K562 (cell line): ENCODE data around the gene C11orf91. TPM values are rescaled to one million over a fixed set of nuclear protein-coding genes. Genes with fewer than 3 reads are reported as not detected.
A peak's percentile ranks its signal among the peaks of the same experiment; 100 is the strongest.

Experiments used
- ARID1B ChIP-seq: fragments of 450-650 bp; IDR thresholded peaks from 2 replicates; pipeline ENCODE4 v1.6.1; 2016; ENCODE audit warnings: antibody characterized with exemption, mild to moderate bottlenecking, inconsistent platforms
- CBX8 ChIP-seq: fragments of 200-600 bp; sonication (generic); IDR thresholded peaks from 2 replicates; pipeline ENCODE4 v1.6.1; 2012; ENCODE audit warnings: borderline replicate concordance, mixed run types, low read depth, mild to moderate bottlenecking, moderate library complexity, mixed read lengths, low read length, control low read depth, inconsistent platforms; ENCODE audit not compliant: poor library complexity, severe bottlenecking; ENCODE audit errors: extremely low read depth
- CCNT2 ChIP-seq: IDR thresholded peaks from 2 replicates; pipeline ENCODE4 v1.6.1; 2011; ENCODE audit warnings: borderline replicate concordance, low read depth, mild to moderate bottlenecking, moderate library complexity, mixed read lengths, low read length; ENCODE audit not compliant: insufficient read length; ENCODE audit errors: extremely low read depth
- CHD1 ChIP-seq: fragments of 200-600 bp; sonication (generic); IDR thresholded peaks from one replicate; pipeline ENCODE4 v1.6.1; 2012; ENCODE audit warnings: mild to moderate bottlenecking, moderate library complexity, low read length, inconsistent platforms
- EGR1 ChIP-seq: fragments of 450-650 bp; conservative IDR thresholded peaks from 2 replicates; pipeline ENCODE4 v1.6.1; 2017; ENCODE audit warnings: mild to moderate bottlenecking
- ETS2 ChIP-seq: IDR thresholded peaks from 2 replicates; pipeline ENCODE4 v1.6.1; 2016; ENCODE audit warnings: borderline replicate concordance, missing genetic modification characterization, mild to moderate bottlenecking, moderate library complexity, missing compliant biosample characterization; ENCODE audit not compliant: poor library complexity, severe bottlenecking
- KDM5B ChIP-seq: fragments of 200-600 bp; sonication (generic); IDR thresholded peaks from 2 replicates; pipeline ENCODE4 v1.6.1; 2012; ENCODE audit warnings: low read depth, mild to moderate bottlenecking, moderate library complexity, low read length, control low read depth, inconsistent platforms; ENCODE audit not compliant: insufficient replicate concordance
- MEIS2 ChIP-seq: fragments of 450-650 bp; IDR thresholded peaks from 2 replicates; pipeline ENCODE4 v1.6.1; 2014; ENCODE audit warnings: mild to moderate bottlenecking; ENCODE audit not compliant: partially characterized antibody
- NCOA6 ChIP-seq: fragments of 450-650 bp; IDR thresholded peaks from 2 replicates; pipeline ENCODE4 v1.6.1; 2017; ENCODE audit warnings: mild to moderate bottlenecking
- PCBP1 ChIP-seq: fragments of 200-400 bp; formaldehyde crosslinking; IDR thresholded peaks from 2 replicates; pipeline ENCODE4 v1.6.1; 2018; ENCODE audit warnings: mild to moderate bottlenecking, low read depth, low read length; ENCODE audit not compliant: poor library complexity, severe bottlenecking
- PHTF2 ChIP-seq: fragments of 250-450 bp; sonication (Bioruptor Pico); IDR thresholded peaks from 2 replicates; pipeline ENCODE4 v1.5.0; 2021; ENCODE audit warnings: mild to moderate bottlenecking
- POLR2B ChIP-seq: fragments of 450-650 bp; IDR thresholded peaks from 2 replicates; pipeline ENCODE4 v1.6.1; 2018; ENCODE audit warnings: low read depth; ENCODE audit not compliant: partially characterized antibody
- RB1 ChIP-seq: fragments of 450-650 bp; IDR thresholded peaks from 2 replicates; pipeline ENCODE4 v1.6.1; 2017; ENCODE audit warnings: low read depth, mild to moderate bottlenecking
- RBM25 ChIP-seq: fragments of 200-400 bp; formaldehyde crosslinking; IDR thresholded peaks from 2 replicates; pipeline ENCODE4 v1.6.1; 2018; ENCODE audit warnings: low read length, low read depth, moderate library complexity; ENCODE audit not compliant: severe bottlenecking
- RCOR1 ChIP-seq, 2 experiments: IDR thresholded peaks; 2 replicates each; pipeline ENCODE4 v1.6.1; 2012; ENCODE audit warnings: low read depth in 2 of 2, low read length in 2 of 2, borderline replicate concordance in 1 of 2, improper control_type of control experiment in 1 of 2
- SIRT6 ChIP-seq: IDR thresholded peaks from one replicate; pipeline ENCODE4 v1.6.1; 2012; ENCODE audit warnings: low read depth, mild to moderate bottlenecking, control low read depth, inconsistent platforms, low read length, moderate library complexity
- SP1 ChIP-seq: sonication (generic); formaldehyde crosslinking; IDR thresholded peaks from 2 replicates; pipeline ENCODE4 v1.8.1; 2022; ENCODE audit warnings: mild to moderate bottlenecking, missing genetic modification reagents
- SREBF1 ChIP-seq: fragments of 150-350 bp; IDR thresholded peaks from 2 replicates; pipeline ENCODE4 v1.6.1; 2014; ENCODE audit warnings: antibody characterized with exemption, low read depth, low read length, borderline replicate concordance
- TAF7 ChIP-seq: fragments of 450-650 bp; IDR thresholded peaks from 2 replicates; pipeline ENCODE4 v1.6.1; 2016; ENCODE audit warnings: missing genetic modification characterization, missing compliant biosample characterization
- TBP ChIP-seq: optimal IDR thresholded peaks from 2 replicates; pipeline ENCODE3; 2011; ENCODE audit warnings: low read depth, low read length, improper control_type of control experiment
- TEAD4 ChIP-seq, 2 experiments: sonication (generic) in 1 of 2; formaldehyde crosslinking in 1 of 2; IDR thresholded peaks; 2 replicates each; pipeline versions ENCODE4 v1.6.1 to v1.8.0; 2012 to 2022; ENCODE audit warnings: borderline replicate concordance in 1 of 2, inconsistent platforms in 1 of 2, low read length in 1 of 2, mild to moderate bottlenecking in 1 of 2, missing genetic modification reagents in 1 of 2
- TRIM28 ChIP-seq: fragments of 450-650 bp; IDR thresholded peaks from 2 replicates; pipeline ENCODE4 v1.6.1; 2017
- YY1 ChIP-seq, 3 experiments: IDR thresholded peaks; 2 replicates each; pipeline ENCODE4 v1.6.1; 2011; ENCODE audit warnings: low read length in 2 of 3, mild to moderate bottlenecking in 2 of 3, moderate library complexity in 2 of 3, borderline replicate concordance in 1 of 3, control low read depth in 1 of 3, low read depth in 1 of 3; ENCODE audit not compliant: insufficient read depth in 3 of 3, insufficient replicate concordance in 2 of 3, control insufficient read depth in 1 of 3, insufficient read length in 1 of 3; ENCODE audit errors: extremely low read depth in 1 of 3
- ZBED1 ChIP-seq: IDR thresholded peaks from 2 replicates; pipeline ENCODE4 v1.6.1; 2014
- ZNF253 ChIP-seq: fragments of 250-450 bp; sonication (Bioruptor Pico); conservative IDR thresholded peaks from 2 replicates; pipeline ENCODE4 v1.6.1; 2021; ENCODE audit warnings: mild to moderate bottlenecking
- ZNF717 ChIP-seq: fragments of 250-450 bp; sonication (Bioruptor Pico); IDR thresholded peaks from 2 replicates; pipeline ENCODE4 v1.5.0; 2021
- polyA plus RNA-seq, 8 experiments: library from polyadenylated mRNA; depleted of rRNA in 4 of 8; stranded (reverse) in 5 of 8; unstranded in 3 of 8; fragments of >200 nt; fragmentation: Nextera tagmentation in 2 of 8; fragmentation: Illumina TruSeq in 1 of 8; extraction: Ambion mirVana in 2 of 8; extraction: Trizol in 1 of 8; gene quantifications; 2 replicates each; pipeline versions ENCODE4 v1.2.1 to v1.2.3, GENCODE V29; 2011 to 2014; ENCODE audit warnings: inconsistent platforms in 1 of 8, missing spikeins in 1 of 8
- total RNA-seq, 7 experiments: library from RNA; depleted of rRNA in 6 of 7; stranded (reverse); fragments of >200 nt in 6 of 7; fragmentation: Illumina TruSeq in 2 of 7; extraction: Trizol in 2 of 7; gene quantifications; 2 replicates each; pipeline versions ENCODE4 v1.2.1 to v1.2.3, GENCODE V29; 2011 to 2021; ENCODE audit warnings: low replicate concordance in 1 of 7
- TF ChIP-seq, protein P1 (sequence below): fragments of 250-450 bp; sonication (Bioruptor Pico); IDR thresholded peaks from 2 replicates; pipeline ENCODE4 v1.8.0; 2021; ENCODE audit warnings: moderate library complexity, mild to moderate bottlenecking, inconsistent platforms

Gene C11orf91
- total and polyA plus RNA-seq, 9 of the 15 experiments (the other 6 are each of a cell fraction or from before 2014, with no cell fraction given), result not detected

DNA sequence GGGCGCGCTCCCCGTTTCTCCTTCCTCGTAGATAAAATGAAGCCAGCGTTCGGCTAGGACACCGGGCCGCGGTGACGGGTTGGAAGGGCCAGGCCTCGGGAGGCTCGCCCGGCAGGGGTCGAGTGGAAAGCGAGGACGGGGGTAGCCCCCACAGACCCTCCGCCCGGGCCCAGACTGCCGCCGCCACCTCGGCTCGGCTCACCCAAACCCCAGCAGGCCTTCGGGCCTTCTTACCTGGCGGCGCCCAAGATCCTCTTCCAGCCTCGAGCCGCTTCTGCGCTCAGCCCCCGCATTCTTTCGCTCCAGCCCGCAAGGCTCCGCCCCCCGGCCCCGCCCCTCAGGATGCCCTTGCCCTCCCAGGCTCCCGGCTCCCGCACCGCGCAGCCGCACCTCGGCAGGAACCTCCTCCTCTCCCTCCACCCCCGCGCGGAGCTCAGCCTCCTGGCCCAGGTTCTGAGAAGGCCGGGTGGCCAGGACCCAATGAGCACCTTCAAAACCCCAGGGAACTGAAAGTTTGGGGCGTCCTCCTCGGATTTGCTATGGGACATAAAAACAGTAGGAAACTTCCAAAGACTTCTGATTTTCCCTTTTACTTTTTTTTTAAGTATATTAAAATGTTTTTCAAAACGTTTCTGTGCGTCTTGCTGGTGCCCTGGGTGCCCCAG, 35.7 kb upstream of the C11orf91 start, which contains the start of gene CD59 (continued):
- no peak for TF ChIP-seq ZNF717 (CRISPR knock-in tag)
- peak; percentile 76 for TF ChIP-seq PCBP1
- no peak for TF ChIP-seq RBM25
- TF ChIP-seq ZBED1, result no peak
- no peak for TF ChIP-seq CBX8
- peak; percentile 88 for TF ChIP-seq POLR2B
- no peak for TF ChIP-seq SREBF1
- TF ChIP-seq EGR1, result peak; percentile 97
- peak; percentile 52 for TF ChIP-seq MEIS2
- TF ChIP-seq TRIM28, result no peak
- no peak for TF ChIP-seq TEAD4 (IDR thresholded peaks at IDR 0.05; ENCODE audit: low read length)
- 0 out of 2 replicates have a peak, but pooled peaks have one; percentile 71 for TF ChIP-seq TEAD4 (CRISPR knock-in tag; IDR thresholded peaks at IDR 0.05; ENCODE audit: borderline replicate concordance)
- peak; percentile 81 for TF ChIP-seq CCNT2
- no peak for TF ChIP-seq ZNF253 (CRISPR knock-in tag)
- no peak for TF ChIP-seq SIRT6
- TF ChIP-seq, protein P1, sequence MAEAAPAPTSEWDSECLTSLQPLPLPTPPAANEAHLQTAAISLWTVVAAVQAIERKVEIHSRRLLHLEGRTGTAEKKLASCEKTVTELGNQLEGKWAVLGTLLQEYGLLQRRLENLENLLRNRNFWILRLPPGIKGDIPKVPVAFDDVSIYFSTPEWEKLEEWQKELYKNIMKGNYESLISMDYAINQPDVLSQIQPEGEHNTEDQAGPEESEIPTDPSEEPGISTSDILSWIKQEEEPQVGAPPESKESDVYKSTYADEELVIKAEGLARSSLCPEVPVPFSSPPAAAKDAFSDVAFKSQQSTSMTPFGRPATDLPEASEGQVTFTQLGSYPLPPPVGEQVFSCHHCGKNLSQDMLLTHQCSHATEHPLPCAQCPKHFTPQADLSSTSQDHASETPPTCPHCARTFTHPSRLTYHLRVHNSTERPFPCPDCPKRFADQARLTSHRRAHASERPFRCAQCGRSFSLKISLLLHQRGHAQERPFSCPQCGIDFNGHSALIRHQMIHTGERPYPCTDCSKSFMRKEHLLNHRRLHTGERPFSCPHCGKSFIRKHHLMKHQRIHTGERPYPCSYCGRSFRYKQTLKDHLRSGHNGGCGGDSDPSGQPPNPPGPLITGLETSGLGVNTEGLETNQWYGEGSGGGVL, result no peak
- peak; percentile 31; the same call in 1 of the 2 replicates for TF ChIP-seq PHTF2
- TF ChIP-seq NCOA6, result no peak
- TF ChIP-seq YY1 (IDR thresholded peaks at IDR 0.05; ENCODE audit: borderline replicate concordance in 1 of 3, control insufficient read depth in 1 of 3, extremely low read depth in 1 of 3, insufficient read depth in 3 of 3, insufficient read length in 1 of 3, insufficient replicate concordance in 2 of 3, low read depth in 1 of 3, low read length in 2 of 3), result peak in 1 of 3 experiments; percentile 54
- 0 out of 2 replicates have a peak, but pooled peaks have one; percentile 9 for TF ChIP-seq ARID1B
- peak; percentile 67 for TF ChIP-seq TAF7
- TF ChIP-seq TBP, result peak; percentile 61
- no peak for TF ChIP-seq ETS2 (tag)
- peak; percentile 50 for TF ChIP-seq SP1 (CRISPR knock-in tag)
- TF ChIP-seq CHD1, result no peak
- TF ChIP-seq RB1, result peak; percentile 60; the same call in 1 of the 2 replicates
- peak; percentile 74 for TF ChIP-seq KDM5B
- TF ChIP-seq RCOR1 (IDR thresholded peaks at IDR 0.05; ENCODE audit: borderline replicate concordance in 1 of 2, low read depth in 2 of 2, low read length in 2 of 2), result peak in 1 of 2 experiments; percentile 47; a peak in 1 of 4 replicates
